GM20431 (cell line): Measurements from ENCODE around the gene MAPRE3.
"Not testable (repeated sequence)": the region's sequence is repeated elsewhere in the genome, so short reads cannot be mapped to it uniquely, and the experiment has no call there.

Experiments
- in situ Hi-C: fragments of 300-500 bp; cut with MseI, MboI; formaldehyde crosslinking; loops from one replicate; pipeline ENCODE4 v1.15.0; 2020; ENCODE audit warnings: low sequenced_read_pairs; ENCODE audit not compliant: unreplicated experiment

MAPRE3 gene

GRCh38 chr2:26970244-26970927 is at the start of gene MAPRE3:
Gene MAPRE3 (plus strand): TSS chr2:26970637. CDS start chr2:27022219, 51,582 bp downstream.
- in situ Hi-C loops, result loop anchor here (25.0 kb wide), 2 partner anchors 217 to 317 kb away; partner anchors contain the start of genes DNAJC5G and TRIM54

- in situ Hi-C loops, result no loop called here
Observed at GRCh38 chr2:26921323-26921722, 49.1 kb upstream of the MAPRE3 start.

GRCh38 chr2:26922405-26923188 is 47.8 kb upstream of the MAPRE3 start:
- in situ Hi-C loops, result no loop called here

GRCh38 chr2:26923189-26923466 is 47.3 kb upstream of the MAPRE3 start:
- in situ Hi-C loops, result not testable (repeated sequence)

GRCh38 chr2:26924731-26925099 is 45.7 kb upstream of the MAPRE3 start:
- in situ Hi-C loops, result no loop called here

GRCh38 chr2:26925100-26925791 is 45.2 kb upstream of the MAPRE3 start:
- in situ Hi-C loops, result no loop called here

GRCh38 chr2:26927221-26927620 is 43.2 kb upstream of the MAPRE3 start:
- in situ Hi-C loops, result no loop called here

GRCh38 chr2:26932974-26933373 is 37.5 kb upstream of the MAPRE3 start:
- in situ Hi-C loops, result loop anchor here (10.0 kb wide), 1 partner anchor 78 kb away; no protein-coding TSS in a partner anchor

- in situ Hi-C loops, result loop anchor here (10.0 kb wide), 1 partner anchor 79 kb away; no protein-coding TSS in a partner anchor
Observed at GRCh38 chr2:26933431-26934334, 36.8 kb upstream of the MAPRE3 start.

- in situ Hi-C loops, result loop anchor here (10.0 kb wide), 1 partner anchor 80 kb away; no protein-coding TSS in a partner anchor
Observed at GRCh38 chr2:26934335-26934724, 36.1 kb upstream of the MAPRE3 start.

- in situ Hi-C loops, result loop anchor here (10.0 kb wide), 1 partner anchor 80 kb away; no protein-coding TSS in a partner anchor
Observed at GRCh38 chr2:26934985-26935384, 35.5 kb upstream of the MAPRE3 start.

GRCh38 chr2:26936855-26937254 is 33.6 kb upstream of the MAPRE3 start:
- in situ Hi-C loops, result loop anchor here (10.0 kb wide), 1 partner anchor 82 kb away; no protein-coding TSS in a partner anchor

GRCh38 chr2:26938399-26939118 is 31.9 kb upstream of the MAPRE3 start:
- in situ Hi-C loops, result loop anchor here (10.0 kb wide), 1 partner anchor 84 kb away; no protein-coding TSS in a partner anchor

- in situ Hi-C loops, result no loop called here
Observed at GRCh38 chr2:26940001-26940400, 30.4 kb upstream of the MAPRE3 start.

GRCh38 chr2:26941486-26941885 is 29.0 kb upstream of the MAPRE3 start:
- in situ Hi-C loops, result no loop called here

GRCh38 chr2:26942543-26943295 is 27.7 kb upstream of the MAPRE3 start:
- in situ Hi-C loops, result no loop called here

GRCh38 chr2:26945991-26946750 is 24.3 kb upstream of the MAPRE3 start:
- in situ Hi-C loops, result no loop called here
